GM12873 (cell line): ENCODE measurements around the gene DDC.

Experiments
- CTCF ChIP-seq: IDR thresholded peaks from 2 replicates; pipeline ENCODE4 v1.5.1; 2012; ENCODE audit warnings: low read depth, mild to moderate bottlenecking, moderate library complexity, low read length, control low read depth; ENCODE audit not compliant: insufficient read depth; ENCODE audit errors: missing control alignments

DDC gene

GRCh38 chr7:50502001-50502684 is 63.1 kb downstream of the DDC start:
- no peak for TF ChIP-seq CTCF

GRCh38 chr7:50499092-50499491 is 66.1 kb downstream of the DDC start:
- TF ChIP-seq CTCF = no peak

GRCh38 chr7:50497968-50498367 is 67.2 kb downstream of the DDC start:
- no peak for TF ChIP-seq CTCF

- TF ChIP-seq CTCF = no peak
Observed at GRCh38 chr7:50497068-50497642, 68.0 kb downstream of the DDC start.

- TF ChIP-seq CTCF = no peak
Observed at GRCh38 chr7:50496569-50496968, 68.6 kb downstream of the DDC start.

- TF ChIP-seq CTCF = no peak
Observed at GRCh38 chr7:50495746-50496145, 69.5 kb downstream of the DDC start.

GRCh38 chr7:50492770-50493519 is 72.3 kb downstream of the DDC start:
- no peak for TF ChIP-seq CTCF
